NCI-H2227 (cell line): ENCODE measurements around the gene BTBD17.

Experiments
- DNase-seq: peaks from one replicate; lab custom pipeline; 2025; ENCODE audit not compliant: unreplicated experiment; lab: John Stamatoyannopoulos, UW

BTBD17 gene

GRCh38 chr17:74339537-74340195 lies 22.0 kb downstream of the BTBD17 start:
- no peak for DNase-seq

- no peak for DNase-seq
These were observed 23.7 kb downstream of the BTBD17 start for GRCh38 chr17:74337834-74338500.

- DNase-seq: no peak
These were observed 25.4 kb downstream of the BTBD17 start for GRCh38 chr17:74336307-74336706.

GRCh38 chr17:74335529-74336062 lies 26.1 kb downstream of the BTBD17 start:
- DNase-seq: no peak

- DNase-seq: peak; percentile 14
These were observed 27.2 kb downstream of the BTBD17 start for GRCh38 chr17:74334393-74335039.

- peak; percentile 46 for DNase-seq
These were observed 28.8 kb downstream of the BTBD17 start for GRCh38 chr17:74332763-74333283.

- no peak for DNase-seq
These were observed 29.5 kb downstream of the BTBD17 start for GRCh38 chr17:74332017-74332650.

GRCh38 chr17:74330446-74330845 lies 31.2 kb downstream of the BTBD17 start:
- DNase-seq: no peak

GRCh38 chr17:74329378-74329777 lies 32.3 kb downstream of the BTBD17 start:
- DNase-seq: no peak

GRCh38 chr17:74328487-74328886 lies 33.2 kb downstream of the BTBD17 start:
- DNase-seq: no peak

GRCh38 chr17:74326506-74326905 lies 35.2 kb downstream of the BTBD17 start:
- no peak for DNase-seq

- peak; percentile 66 for DNase-seq
These were observed 35.8 kb downstream of the BTBD17 start, which contains the start of gene KIF19 for GRCh38 chr17:74325743-74326379. TSS of gene KIF19 (plus strand) at chr17:74326226. CDS start at chr17:74326350, 124 bp downstream.

- DNase-seq: no peak
These were observed 36.3 kb downstream of the BTBD17 start for GRCh38 chr17:74325376-74325742.

- no peak for DNase-seq
These were observed 37.1 kb downstream of the BTBD17 start for GRCh38 chr17:74324521-74324920.

GRCh38 chr17:74318391-74318790 lies 43.3 kb downstream of the BTBD17 start:
- no peak for DNase-seq

- DNase-seq: no peak
These were observed 44.6 kb downstream of the BTBD17 start for GRCh38 chr17:74317071-74317470.

- DNase-seq: no peak
These were observed 45.4 kb downstream of the BTBD17 start for GRCh38 chr17:74316220-74316619.

- no peak for DNase-seq
These were observed 46.8 kb downstream of the BTBD17 start for GRCh38 chr17:74314877-74315276.

GRCh38 chr17:74309902-74310301 lies 51.8 kb downstream of the BTBD17 start:
- no peak for DNase-seq

GRCh38 chr17:74307984-74308773 lies 53.5 kb downstream of the BTBD17 start:
- no peak for DNase-seq
